Stomach (tissue), 9 donors: ENCODE results near the gene REXO1. TPM values are rescaled to one million over a fixed set of nuclear protein-coding genes. Genes with fewer than 3 reads are reported as not detected.

Experiments used
- DNase-seq, 2 donors: peaks; one replicate each; pipeline versions ENCODE4 v3.0.0 to v3.0.0-alpha.2; 2013 to 2019
- H3K27ac ChIP-seq, 5 donors: fragments of 200-600 bp in 4 of 5; sonication (generic) in 4 of 5; one replicate each; pipeline ENCODE4 v1.5.1; 2013 to 2019; ENCODE audit warnings: mild to moderate bottlenecking in 1 of 5, moderate library complexity in 1 of 5
- H3K27me3 ChIP-seq, 3 donors: fragments of 200-600 bp; sonication (generic); one replicate each; pipeline ENCODE4 v1.5.1; 2017 to 2019; ENCODE audit warnings: mixed run types in 1 of 3
- H3K36me3 ChIP-seq, 4 donors: fragments of 200-600 bp; sonication (generic); 1 replicate in 3 of 4; 2 replicates in 1 of 4; pipeline ENCODE4 v1.5.1; 2016 to 2019
- H3K4me1 ChIP-seq, 4 donors: fragments of 200-600 bp; sonication (generic); one replicate each; pipeline ENCODE4 v1.5.1; 2016 to 2019
- H3K4me3 ChIP-seq, 4 donors: fragments of 200-600 bp; sonication (generic) in 3 of 4; one replicate each; pipeline ENCODE4 v1.5.1; 2016 to 2019; ENCODE audit warnings: mild to moderate bottlenecking in 1 of 4
- H3K9me3 ChIP-seq, 4 donors: fragments of 200-600 bp; sonication (generic); one replicate each; pipeline ENCODE4 v1.5.1; 2016 to 2019
- CTCF ChIP-seq, 7 experiments: fragments of 450-650 bp in 4 of 7; fragments of 200-600 bp in 3 of 7; sonication (generic) in 3 of 7; IDR thresholded peaks; one replicate each; pipeline ENCODE4 v1.5.1; 2016 to 2019; ENCODE audit warnings: antibody characterized with exemption in 7 of 7, control low read depth in 2 of 7, mild to moderate bottlenecking in 1 of 7
- EP300 ChIP-seq: sonication (generic); formaldehyde crosslinking; IDR thresholded peaks from one replicate; pipeline ENCODE4 v1.6.1; 2017; ENCODE audit warnings: antibody characterized with exemption
- POLR2A ChIP-seq, 4 donors: fragments of 450-650 bp; IDR thresholded peaks; one replicate each; pipeline ENCODE4 v1.6.1; 2016; ENCODE audit warnings: antibody characterized with exemption in 4 of 4, control low read depth in 2 of 4, mild to moderate bottlenecking in 1 of 4, moderate library complexity in 1 of 4
- POLR2AphosphoS5 ChIP-seq, 3 donors: sonication (generic); formaldehyde crosslinking; IDR thresholded peaks; one replicate each; pipeline ENCODE4 v1.6.1; 2016; ENCODE audit warnings: antibody characterized with exemption in 3 of 3
- WGBS, 5 donors: extraction: QIAGEN DNeasy Blood & Tissue Kit in 3 of 5; methylation state at CpG; one replicate each; pipeline versions ENCODE4 v1.1.5 to v1.1.7; 2013 to 2018; 5-methylcytosine and 5-hydroxymethylcytosine counted together
- intact Hi-C: fragments of 100-400 bp; cut with DNase I; formaldehyde crosslinking; loops from one replicate; pipeline ENCODE4 v1.15.1; 2023; ENCODE audit warnings: low total_unique reads
- polyA plus RNA-seq, 3 donors: library from polyadenylated mRNA; stranded (reverse); fragments of 200-250 nt; gene quantifications; one replicate each; pipeline ENCODE4 v1.2.3, GENCODE V29; 2013
- total RNA-seq, 5 donors: library from RNA; depleted of rRNA; stranded (reverse); fragments of >200 nt; gene quantifications; one replicate each; pipeline versions ENCODE4 v1.1.0 to v1.2.3, GENCODE V29; 2014 to 2016
- donor health status: healthy with polysubstance abuse.
- donor health status: Bipolar disorder and iron deficiency.
- donor health status: healthy.

The REXO1 gene
- total and polyA plus RNA-seq, 8 donors = 10.1 to 164 (median 15.6) TPM

- peaks cover 6 to 20% (median 17%) of the 10 kb centered on the region in 4 donors for H3K4me1 ChIP-seq
- DNase-seq = peak in 1 of 2 donors; percentile 43
- peak overlapping the region in 3 of 4 donors; percentile 9 to 28 (median 10) for H3K4me3 ChIP-seq
- H3K36me3 ChIP-seq = no peaks in the 10 kb centered on the region
- intact Hi-C loops = no loop called here
- no peak for TF ChIP-seq POLR2A (IDR thresholded peaks at IDR 0.05)
- TF ChIP-seq EP300 = no peak
- no peak for TF ChIP-seq CTCF (IDR thresholded peaks at IDR 0.05)
- TF ChIP-seq POLR2AphosphoS5 (IDR thresholded peaks at IDR 0.05) = no peak
- H3K27ac ChIP-seq = no peak overlapping the region
- WGBS, 5 donors = 5 to 26% (median 13%) methylated on average over 19 to 59 of the region's 59 CpGs
- H3K9me3 ChIP-seq = peaks cover 0 to 4% (median 0%) of the 10 kb centered on the region in 4 donors
- peaks cover 6 to 86% (median 13%) of the 10 kb centered on the region in 3 donors for H3K27me3 ChIP-seq
These were observed 58.8 kb downstream of the REXO1 start for GRCh38 chr19:1789261-1790041.

- Histone ChIP-seq H3K4me3 (no peak overlapping the region), H3K9me3 (peaks cover 3 to 4% (median 4%) of the 10 kb centered on the region in 4 donors), H3K4me1 (peaks cover 6 to 20% (median 17%) of the 10 kb centered on the region in 4 donors), H3K27ac (no peak overlapping the region), H3K27me3 (peaks cover 6 to 96% (median 17%) of the 10 kb centered on the region in 3 donors), H3K36me3 (no peaks in the 10 kb centered on the region)
- intact Hi-C loops = no loop called here
- 31 to 57% (median 34%) methylated on average over 8 of the region's 8 CpGs for WGBS, 5 donors
- TF ChIP-seq CTCF (IDR thresholded peaks at IDR 0.05) (no peak), POLR2A (IDR thresholded peaks at IDR 0.05) (no peak), EP300 (no peak), POLR2AphosphoS5 (IDR thresholded peaks at IDR 0.05) (no peak)
- peak; percentile 49 to 58 for DNase-seq
These were observed 61.2 kb downstream of the REXO1 start for GRCh38 chr19:1787116-1787515.

- Histone ChIP-seq H3K27me3 (peaks cover 6 to 96% (median 20%) of the 10 kb centered on the region in 3 donors), H3K36me3 (no peaks in the 10 kb centered on the region), H3K27ac (no peak overlapping the region), H3K4me3 (no peak overlapping the region), H3K4me1 (peaks cover 6 to 20% (median 17%) of the 10 kb centered on the region in 4 donors), H3K9me3 (peaks cover 7 to 9% (median 8%) of the 10 kb centered on the region in 4 donors)
- intact Hi-C loops = no loop called here
- WGBS, 5 donors = 70 to 87% (median 78%) methylated on average over 7 to 8 of the region's 8 CpGs
- TF ChIP-seq EP300 (no peak), POLR2A (IDR thresholded peaks at IDR 0.05) (no peak), CTCF (IDR thresholded peaks at IDR 0.05) (no peak), POLR2AphosphoS5 (IDR thresholded peaks at IDR 0.05) (no peak)
- no peak for DNase-seq
These were observed 61.6 kb downstream of the REXO1 start for GRCh38 chr19:1786668-1787067.

GRCh38 chr19:1785310-1785709 lies 63.0 kb downstream of the REXO1 start:
- no peaks in the 10 kb centered on the region for H3K36me3 ChIP-seq
- intact Hi-C loops = no loop called here
- WGBS, 5 donors = 87 to 95% (median 93%) methylated on average over 17 to 19 of the region's 19 CpGs
- peak in 1 of 2 donors; percentile 0 for DNase-seq
- TF ChIP-seq POLR2AphosphoS5 (IDR thresholded peaks at IDR 0.05) = no peak
- no peak for TF ChIP-seq POLR2A (IDR thresholded peaks at IDR 0.05)
- no peak for TF ChIP-seq CTCF (IDR thresholded peaks at IDR 0.05)
- no peak for TF ChIP-seq EP300
- no peak overlapping the region for H3K4me3 ChIP-seq
- H3K27ac ChIP-seq = no peak overlapping the region
- H3K27me3 ChIP-seq = peaks cover 6 to 96% (median 31%) of the 10 kb centered on the region in 3 donors
- peaks cover 8 to 19% (median 12%) of the 10 kb centered on the region in 4 donors for H3K9me3 ChIP-seq
- H3K4me1 ChIP-seq = peaks cover 6 to 20% (median 17%) of the 10 kb centered on the region in 4 donors
